ENCODE data around the gene PP2D1. TPM values are rescaled to one million over a fixed set of nuclear protein-coding genes. Genes with fewer than 3 reads are reported as not detected.

The PP2D1 gene
- total RNA-seq = not detected in 2 replicates

GRCh38 chr3:20012164-20012563 is at the start of gene PP2D1:
PP2D1 (minus strand) TSS chr3:20012264; CDS start chr3:20012072, 192 bp downstream.
- H3K4me3 ChIP-seq (ENCODE audit: low read depth, low read length) = no peak within 1 kb of the TSS
- TF ChIP-seq CTCF (IDR thresholded peaks at IDR 0.05; ENCODE audit: insufficient read depth, low read length, severe bottlenecking) = no peak
- DNase-seq (ENCODE audit: low read depth) (peak; percentile 6), FAIRE-seq (no peak)
- no peaks in the 10 kb centered on the region for H3K27me3 ChIP-seq (ENCODE audit: control insufficient read depth, insufficient read depth, low read length)
- no peaks in the 10 kb centered on the region for H3K36me3 ChIP-seq (ENCODE audit: control insufficient read depth, insufficient read depth, low read length)

GRCh38 chr3:20060974-20061685 is 49.1 kb upstream of the PP2D1 start:
- H3K36me3 ChIP-seq (ENCODE audit: control insufficient read depth, insufficient read depth, low read length) = no peaks in the 10 kb centered on the region
- no peak for TF ChIP-seq CTCF (IDR thresholded peaks at IDR 0.05; ENCODE audit: insufficient read depth, low read length, severe bottlenecking)
- FAIRE-seq (no peak), DNase-seq (ENCODE audit: low read depth) (peak; percentile 86)
- no peak overlapping the region for H3K4me3 ChIP-seq (ENCODE audit: low read depth, low read length)
- H3K27me3 ChIP-seq (ENCODE audit: control insufficient read depth, insufficient read depth, low read length) = no peaks in the 10 kb centered on the region

GRCh38 chr3:20059929-20060328 is 47.9 kb upstream of the PP2D1 start:
- Histone ChIP-seq H3K36me3 (ENCODE audit: control insufficient read depth, insufficient read depth, low read length) (no peaks in the 10 kb centered on the region), H3K27me3 (ENCODE audit: control insufficient read depth, insufficient read depth, low read length) (no peaks in the 10 kb centered on the region), H3K4me3 (ENCODE audit: low read depth, low read length) (no peak overlapping the region)
- FAIRE-seq (no peak), DNase-seq (ENCODE audit: low read depth) (no peak)
- no peak for TF ChIP-seq CTCF (IDR thresholded peaks at IDR 0.05; ENCODE audit: insufficient read depth, low read length, severe bottlenecking)

- no peaks in the 10 kb centered on the region for H3K36me3 ChIP-seq (ENCODE audit: control insufficient read depth, insufficient read depth, low read length)
- TF ChIP-seq CTCF (IDR thresholded peaks at IDR 0.05; ENCODE audit: insufficient read depth, low read length, severe bottlenecking) = no peak
- DNase-seq (ENCODE audit: low read depth) = no peak
- FAIRE-seq = no peak
- H3K27me3 ChIP-seq (ENCODE audit: control insufficient read depth, insufficient read depth, low read length) = no peaks in the 10 kb centered on the region
- H3K4me3 ChIP-seq (ENCODE audit: low read depth, low read length) = no peak overlapping the region
Measured at GRCh38 chr3:20057612-20058180, 45.6 kb upstream of the PP2D1 start.

DNA sequence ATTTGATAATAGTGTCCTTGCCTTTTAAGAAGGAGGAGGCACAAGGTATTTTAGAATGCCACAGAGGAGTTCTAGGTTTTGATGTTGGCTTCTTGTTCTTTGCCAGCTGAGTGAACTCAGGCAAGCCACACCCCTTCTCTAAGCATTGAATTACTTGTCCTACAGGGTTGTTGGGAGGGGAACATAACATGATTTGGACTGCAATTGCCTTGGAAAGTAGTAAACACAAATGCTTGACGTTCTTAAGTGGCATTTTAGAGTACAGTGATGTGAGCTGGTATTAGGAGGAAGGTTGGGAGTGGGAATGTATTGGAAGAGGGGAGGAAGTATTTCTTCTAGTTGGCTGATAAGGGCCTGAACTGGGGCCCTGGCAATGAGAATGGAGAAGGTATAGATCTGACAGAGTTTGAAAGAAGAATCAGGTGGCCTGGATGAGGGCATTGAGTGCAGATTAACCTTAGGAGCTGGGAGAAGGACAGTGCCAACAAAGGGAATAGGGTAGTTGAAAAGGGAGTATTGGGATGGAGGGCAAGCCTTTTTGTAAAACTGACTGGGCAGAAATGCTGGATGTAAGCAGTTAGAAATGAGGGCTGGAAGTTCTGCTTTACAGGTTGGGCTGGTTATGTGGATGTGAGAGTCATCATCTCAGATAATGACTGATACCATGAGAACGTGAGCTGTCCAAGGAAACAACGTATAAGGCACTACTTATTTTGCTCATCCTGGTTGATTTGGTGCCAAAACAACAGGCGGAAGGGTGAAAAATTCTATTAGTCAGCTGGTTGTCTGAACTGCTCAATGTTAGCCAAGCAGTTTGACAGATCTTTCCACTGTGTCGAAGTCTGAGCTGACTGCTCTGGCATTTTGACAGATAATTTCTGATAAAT is 44.9 kb upstream of the PP2D1 start:
- no peak overlapping the region for H3K4me3 ChIP-seq (ENCODE audit: low read depth, low read length)
- no peaks in the 10 kb centered on the region for H3K36me3 ChIP-seq (ENCODE audit: control insufficient read depth, insufficient read depth, low read length)
- no peak for TF ChIP-seq CTCF (IDR thresholded peaks at IDR 0.05; ENCODE audit: insufficient read depth, low read length, severe bottlenecking)
- H3K27me3 ChIP-seq (ENCODE audit: control insufficient read depth, insufficient read depth, low read length) = no peaks in the 10 kb centered on the region
- peak; percentile 88 for FAIRE-seq
- peak; percentile 99 for DNase-seq (ENCODE audit: low read depth)

Measured in bronchial epithelial cell (primary cell).